ENCODE measurements around the gene HSD17B8.

Gene HSD17B8

GRCh38 chr6:33235221-33235634 is 30.8 kb downstream of the HSD17B8 start:
- TF ChIP-seq CTCF (IDR thresholded peaks at IDR 0.05; ENCODE audit: control extremely low read depth, extremely low read depth, low read depth, missing control alignments), result no peak
- POLR2A ChIA-PET, result no interaction called here
- no peak for DNase-seq (ENCODE audit: extremely low spot score)
- CTCF ChIA-PET, result interaction anchor here (8.5 kb wide), 1 partner anchor 13 kb away, joined by 82 read pairs; no protein-coding TSS in a partner anchor

- no peak for DNase-seq (ENCODE audit: extremely low spot score)
- ChIA-PET CTCF (interaction anchor here (0.9 to 8.5 kb wide), 3 partner anchors 8 to 77 kb away, joined by 3 to 82 read pairs (median 3); no protein-coding TSS in a partner anchor), POLR2A (interaction anchor here (0.6 kb wide), 1 partner anchor 83 kb away, joined by 4 read pairs; no protein-coding TSS in a partner anchor)
- no peak for TF ChIP-seq CTCF (IDR thresholded peaks at IDR 0.05; ENCODE audit: control extremely low read depth, extremely low read depth, low read depth, missing control alignments)
Measured at GRCh38 chr6:33236328-33236727, 31.9 kb downstream of the HSD17B8 start.

- ChIA-PET POLR2A (interaction anchor here (0.6 kb wide), 1 partner anchor 84 kb away, joined by 4 read pairs; no protein-coding TSS in a partner anchor), CTCF (interaction anchor here (0.9 to 8.5 kb wide), 3 partner anchors 9 to 78 kb away, joined by 3 to 82 read pairs (median 3); no protein-coding TSS in a partner anchor)
- DNase-seq (ENCODE audit: extremely low spot score), result no peak
- TF ChIP-seq CTCF (IDR thresholded peaks at IDR 0.05; ENCODE audit: control extremely low read depth, extremely low read depth, low read depth, missing control alignments), result no peak
Measured at GRCh38 chr6:33236852-33237251, 32.4 kb downstream of the HSD17B8 start.

- CTCF ChIA-PET, result interaction anchor here (8.5 kb wide), 1 partner anchor 11 kb away, joined by 82 read pairs; no protein-coding TSS in a partner anchor
- no peak for TF ChIP-seq CTCF (IDR thresholded peaks at IDR 0.05; ENCODE audit: control extremely low read depth, extremely low read depth, low read depth, missing control alignments)
- DNase-seq (ENCODE audit: extremely low spot score), result no peak
- POLR2A ChIA-PET, result no interaction called here
Measured at GRCh38 chr6:33237741-33238140, 33.3 kb downstream of the HSD17B8 start.

- DNase-seq (ENCODE audit: extremely low spot score), result no peak
- no peak for TF ChIP-seq CTCF (IDR thresholded peaks at IDR 0.05; ENCODE audit: control extremely low read depth, extremely low read depth, low read depth, missing control alignments)
- ChIA-PET CTCF (interaction anchor here (8.5 kb wide), 1 partner anchor 6 kb away, joined by 82 read pairs; no protein-coding TSS in a partner anchor), POLR2A (no interaction called here)
Measured at GRCh38 chr6:33241968-33242367, 37.5 kb downstream of the HSD17B8 start.

GRCh38 chr6:33243476-33243875 is 39.0 kb downstream of the HSD17B8 start:
- ChIA-PET CTCF (interaction anchor here (0.9 kb wide), 1 partner anchor 129 kb away, joined by 4 read pairs; no protein-coding TSS in a partner anchor), POLR2A (interaction anchor here (0.7 kb wide), 1 partner anchor 85 kb away, joined by 3 read pairs; no protein-coding TSS in a partner anchor)
- DNase-seq (ENCODE audit: extremely low spot score), result no peak
- TF ChIP-seq CTCF (IDR thresholded peaks at IDR 0.05; ENCODE audit: control extremely low read depth, extremely low read depth, low read depth, missing control alignments), result no peak
